ENCODE measurements around the gene HAL. TPM values are rescaled to one million over a fixed set of nuclear protein-coding genes. Genes with fewer than 3 reads are reported as not detected.

Gene HAL
- polyA plus RNA-seq, 1 donor = 3.6 TPM

DNA sequence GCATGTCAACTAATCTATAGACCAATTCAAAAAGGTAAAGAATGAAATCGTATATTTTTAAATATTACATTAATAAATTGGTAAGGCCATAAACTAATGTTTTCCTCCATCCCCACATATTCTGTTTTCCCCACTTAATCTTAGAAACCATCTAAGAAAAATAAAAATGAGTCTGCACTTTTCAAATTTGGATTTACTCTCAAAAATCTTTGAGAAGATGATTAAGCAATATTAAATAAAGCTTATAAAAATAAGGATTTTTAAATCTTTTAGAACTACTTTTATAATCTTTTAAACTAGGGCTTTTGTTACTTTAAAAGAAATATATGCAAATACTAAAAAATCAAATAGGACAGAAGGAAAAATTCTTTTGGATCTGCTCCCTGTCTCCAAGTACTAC lies 10.6 kb upstream of the HAL start:
- Histone ChIP-seq H3K4me3 (ENCODE audit: low read length) (no peak overlapping the region), H3K4me1 (ENCODE audit: control insufficient read depth, insufficient read depth, low read length) (no peaks in the 10 kb centered on the region), H3K36me3 (ENCODE audit: control insufficient read depth, insufficient read depth, low read length) (peaks cover 60% of the 10 kb centered on the region), H3K9me3 (ENCODE audit: control insufficient read depth, low read depth, low read length) (no peaks in the 10 kb centered on the region), H3K27ac (ENCODE audit: low read length) (no peak overlapping the region), H3K27me3 (ENCODE audit: control insufficient read depth, insufficient read depth, low read length) (no peaks in the 10 kb centered on the region)
- no peak for DNase-seq
- WGBS (ENCODE audit: insufficient coverage, low lambda C conversion rate) = no CpG with 5 or more reads among the region's 1 CpG

- WGBS (ENCODE audit: insufficient coverage, low lambda C conversion rate) = 93% methylated on average over 3 of the region's 5 CpGs
- Histone ChIP-seq H3K27ac (ENCODE audit: low read length) (no peak overlapping the region), H3K9me3 (ENCODE audit: control insufficient read depth, low read depth, low read length) (no peaks in the 10 kb centered on the region), H3K4me1 (ENCODE audit: control insufficient read depth, insufficient read depth, low read length) (peaks cover 14% of the 10 kb centered on the region), H3K36me3 (ENCODE audit: control insufficient read depth, insufficient read depth, low read length) (peaks cover 31% of the 10 kb centered on the region), H3K4me3 (ENCODE audit: low read length) (no peak overlapping the region), H3K27me3 (ENCODE audit: control insufficient read depth, insufficient read depth, low read length) (no peaks in the 10 kb centered on the region)
- no peak for DNase-seq
Measured at GRCh38 chr12:96000858-96001257, 4.7 kb upstream of the HAL start.

- H3K4me1 ChIP-seq (ENCODE audit: control insufficient read depth, insufficient read depth, low read length) = peaks cover 19% of the 10 kb centered on the region
- no peaks in the 10 kb centered on the region for H3K27me3 ChIP-seq (ENCODE audit: control insufficient read depth, insufficient read depth, low read length)
- DNase-seq = no peak
- no peak overlapping the region for H3K27ac ChIP-seq (ENCODE audit: low read length)
- H3K9me3 ChIP-seq (ENCODE audit: control insufficient read depth, low read depth, low read length) = no peaks in the 10 kb centered on the region
- H3K4me3 ChIP-seq (ENCODE audit: low read length) = no peak overlapping the region
- H3K36me3 ChIP-seq (ENCODE audit: control insufficient read depth, insufficient read depth, low read length) = peaks cover 18% of the 10 kb centered on the region
- WGBS (ENCODE audit: insufficient coverage, low lambda C conversion rate) = no CpG with 5 or more reads among the region's 5 CpGs
Measured at GRCh38 chr12:95999484-95999883, 3.3 kb upstream of the HAL start.

DNA sequence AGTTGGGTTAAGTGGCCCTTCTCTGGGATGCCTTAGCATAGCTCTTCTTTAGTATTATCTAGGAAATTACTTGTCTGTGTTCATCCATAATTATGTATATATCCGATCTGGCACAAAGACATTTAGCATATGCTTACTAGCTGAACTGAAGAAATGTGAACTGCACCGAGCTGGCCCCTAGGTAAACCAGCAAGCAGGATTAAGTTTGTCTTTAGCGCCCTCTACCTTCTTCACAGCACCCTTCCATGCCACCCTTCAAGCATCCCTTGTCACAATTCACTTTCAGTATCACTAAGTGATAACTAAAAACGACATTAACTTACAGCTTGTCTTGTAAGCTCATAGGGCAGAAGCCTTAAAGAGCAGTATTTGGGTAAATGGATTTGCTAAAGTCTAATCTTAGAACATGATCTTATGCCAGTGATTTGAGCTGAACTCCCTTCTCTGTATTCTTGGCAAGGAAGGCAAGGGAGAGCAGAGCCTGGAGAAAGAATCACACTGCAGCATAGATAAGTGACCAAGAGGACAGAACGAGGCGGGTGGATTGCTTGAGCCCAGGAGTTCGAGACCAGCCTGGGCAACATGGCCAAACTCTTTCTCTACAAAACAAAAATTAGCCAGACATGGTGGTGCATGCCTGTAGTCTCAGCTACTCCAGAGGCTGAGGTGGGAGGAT lies 2.6 kb upstream of the HAL start:
- WGBS (ENCODE audit: insufficient coverage, low lambda C conversion rate) = 0% methylated on average over 1 of the region's 7 CpGs
- DNase-seq = peak; percentile 64 to 73
- H3K27me3 ChIP-seq (ENCODE audit: control insufficient read depth, insufficient read depth, low read length) = no peaks in the 10 kb centered on the region
- H3K36me3 ChIP-seq (ENCODE audit: control insufficient read depth, insufficient read depth, low read length) = peaks cover 16% of the 10 kb centered on the region
- H3K4me3 ChIP-seq (ENCODE audit: low read length) = no peak overlapping the region
- no peaks in the 10 kb centered on the region for H3K9me3 ChIP-seq (ENCODE audit: control insufficient read depth, low read depth, low read length)
- H3K4me1 ChIP-seq (ENCODE audit: control insufficient read depth, insufficient read depth, low read length) = peaks cover 19% of the 10 kb centered on the region
- H3K27ac ChIP-seq (ENCODE audit: low read length) = no peak overlapping the region

GRCh38 chr12:95997911-95998510 lies 1.9 kb upstream of the HAL start:
- Histone ChIP-seq H3K9me3 (ENCODE audit: control insufficient read depth, low read depth, low read length) (no peaks in the 10 kb centered on the region), H3K27me3 (ENCODE audit: control insufficient read depth, insufficient read depth, low read length) (no peaks in the 10 kb centered on the region), H3K4me3 (ENCODE audit: low read length) (no peak overlapping the region), H3K4me1 (ENCODE audit: control insufficient read depth, insufficient read depth, low read length) (peaks cover 19% of the 10 kb centered on the region), H3K36me3 (ENCODE audit: control insufficient read depth, insufficient read depth, low read length) (peaks cover 16% of the 10 kb centered on the region), H3K27ac (ENCODE audit: low read length) (no peak overlapping the region)
- WGBS (ENCODE audit: insufficient coverage, low lambda C conversion rate) = 93% methylated on average over 3 of the region's 5 CpGs
- no peak for DNase-seq

DNA sequence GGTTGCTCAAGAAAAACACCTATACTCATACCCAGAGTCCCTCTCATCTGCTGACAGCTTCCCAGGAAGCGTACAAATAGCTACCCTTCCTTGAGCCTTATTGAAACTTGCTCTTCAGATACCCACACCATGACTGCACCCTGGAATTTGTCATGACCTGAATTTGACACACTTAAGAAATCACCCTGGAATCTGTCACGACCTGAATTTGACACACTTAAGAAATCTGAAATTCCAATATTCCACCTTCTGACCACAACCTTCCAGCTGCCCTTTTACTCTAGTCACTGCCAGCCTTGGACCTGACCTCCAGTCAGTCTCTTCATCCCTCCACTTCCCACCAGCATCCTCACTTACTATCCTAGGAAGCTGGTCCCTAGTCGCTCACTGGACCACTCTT lies 1.1 kb upstream of the HAL start:
- no peaks in the 10 kb centered on the region for H3K27me3 ChIP-seq (ENCODE audit: control insufficient read depth, insufficient read depth, low read length)
- H3K4me3 ChIP-seq (ENCODE audit: low read length) = no peak overlapping the region
- peaks cover 19% of the 10 kb centered on the region for H3K4me1 ChIP-seq (ENCODE audit: control insufficient read depth, insufficient read depth, low read length)
- WGBS (ENCODE audit: insufficient coverage, low lambda C conversion rate) = no CpG with 5 or more reads among the region's 3 CpGs
- no peak for DNase-seq
- peaks cover 12% of the 10 kb centered on the region for H3K36me3 ChIP-seq (ENCODE audit: control insufficient read depth, insufficient read depth, low read length)
- H3K9me3 ChIP-seq (ENCODE audit: control insufficient read depth, low read depth, low read length) = no peaks in the 10 kb centered on the region
- no peak overlapping the region for H3K27ac ChIP-seq (ENCODE audit: low read length)

DNA sequence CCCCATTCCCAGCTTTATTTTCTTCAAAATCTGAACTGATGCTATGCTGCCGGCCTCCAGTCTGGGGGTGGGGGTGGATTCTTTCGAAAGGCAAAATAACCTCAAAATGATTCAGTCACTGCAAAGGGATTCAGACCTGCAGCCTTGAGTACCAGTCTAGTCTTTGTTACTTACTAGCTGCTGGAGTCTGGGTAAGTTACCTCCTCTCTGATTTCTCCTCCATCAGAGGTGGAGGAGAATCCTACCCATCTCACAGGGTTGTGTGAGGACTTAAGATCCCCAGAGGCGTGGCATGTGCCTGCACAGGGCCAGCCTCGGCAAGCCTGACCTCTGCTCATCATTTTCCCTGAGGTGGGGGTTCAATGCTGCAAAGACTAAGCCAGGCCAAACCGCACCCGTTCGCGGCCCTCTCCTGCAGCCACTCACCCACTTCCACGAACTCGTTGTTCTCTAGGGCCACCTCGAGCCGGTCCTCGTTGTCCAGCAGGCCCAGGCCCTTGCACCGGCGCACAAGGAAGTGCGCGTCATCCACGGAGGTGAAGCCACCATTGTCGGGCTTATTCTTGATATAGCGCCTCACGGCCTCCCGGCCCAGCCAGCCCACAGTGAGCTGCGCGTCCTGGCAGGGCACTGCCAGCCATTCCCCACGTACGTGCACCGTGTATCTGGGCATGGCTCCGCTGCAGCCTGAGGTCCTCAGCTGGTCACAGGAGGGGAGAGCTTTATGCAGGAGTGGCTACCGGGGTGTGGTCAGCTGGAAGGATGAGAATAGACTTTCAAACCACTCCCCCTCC lies 709 bp downstream of the HAL start:
- no peak for DNase-seq
- peaks cover 19% of the 10 kb centered on the region for H3K4me1 ChIP-seq (ENCODE audit: control insufficient read depth, insufficient read depth, low read length)
- H3K27me3 ChIP-seq (ENCODE audit: control insufficient read depth, insufficient read depth, low read length) = no peaks in the 10 kb centered on the region
- H3K27ac ChIP-seq (ENCODE audit: low read length) = peak overlapping the region; percentile 68
- no peak overlapping the region for H3K4me3 ChIP-seq (ENCODE audit: low read length)
- WGBS (ENCODE audit: insufficient coverage, low lambda C conversion rate) = no CpG with 5 or more reads among the region's 29 CpGs
- H3K36me3 ChIP-seq (ENCODE audit: control insufficient read depth, insufficient read depth, low read length) = peaks cover 5% of the 10 kb centered on the region
- H3K9me3 ChIP-seq (ENCODE audit: control insufficient read depth, low read depth, low read length) = no peaks in the 10 kb centered on the region

- no peak for DNase-seq
- no peaks in the 10 kb centered on the region for H3K27me3 ChIP-seq (ENCODE audit: control insufficient read depth, insufficient read depth, low read length)
- H3K27ac ChIP-seq (ENCODE audit: low read length) = no peak overlapping the region
- H3K4me3 ChIP-seq (ENCODE audit: low read length) = no peak overlapping the region
- no CpG with 5 or more reads among the region's 5 CpGs for WGBS (ENCODE audit: insufficient coverage, low lambda C conversion rate)
- H3K9me3 ChIP-seq (ENCODE audit: control insufficient read depth, low read depth, low read length) = no peaks in the 10 kb centered on the region
- H3K36me3 ChIP-seq (ENCODE audit: control insufficient read depth, insufficient read depth, low read length) = peaks cover 2% of the 10 kb centered on the region
- H3K4me1 ChIP-seq (ENCODE audit: control insufficient read depth, insufficient read depth, low read length) = peaks cover 19% of the 10 kb centered on the region
Measured at GRCh38 chr12:95994476-95994875, 1.7 kb downstream of the HAL start.

- WGBS (ENCODE audit: insufficient coverage, low lambda C conversion rate) = no CpG with 5 or more reads among the region's 7 CpGs
- peaks cover 2% of the 10 kb centered on the region for H3K36me3 ChIP-seq (ENCODE audit: control insufficient read depth, insufficient read depth, low read length)
Measured at GRCh38 chr12:95993907-95994306, 2.2 kb downstream of the HAL start.

DNA sequence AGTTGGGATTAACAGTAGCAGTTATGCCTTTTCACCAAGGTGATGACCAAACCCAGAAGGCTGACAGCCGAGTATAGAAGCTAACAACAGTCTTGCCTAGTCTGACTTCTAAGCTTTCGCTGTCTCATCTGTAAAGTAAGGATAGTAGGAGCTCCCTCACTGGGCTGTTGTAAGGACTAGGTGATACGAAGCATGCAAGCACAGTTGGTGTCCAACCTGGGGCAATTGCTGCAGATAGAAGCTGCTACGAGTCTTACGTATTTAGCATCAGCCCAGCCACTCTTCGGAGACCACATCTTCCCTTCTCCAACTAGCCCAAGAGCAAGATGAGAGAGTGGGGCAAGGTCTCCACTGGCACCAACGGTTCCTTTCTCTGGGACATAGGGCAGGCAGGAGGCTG lies 6.0 kb downstream of the HAL start:
- DNase-seq = no peak
- Histone ChIP-seq H3K9me3 (ENCODE audit: control insufficient read depth, low read depth, low read length) (no peaks in the 10 kb centered on the region), H3K4me3 (ENCODE audit: low read length) (no peak overlapping the region), H3K36me3 (ENCODE audit: control insufficient read depth, insufficient read depth, low read length) (peaks cover 2% of the 10 kb centered on the region), H3K27ac (ENCODE audit: low read length) (no peak overlapping the region), H3K4me1 (ENCODE audit: control insufficient read depth, insufficient read depth, low read length) (no peaks in the 10 kb centered on the region), H3K27me3 (ENCODE audit: control insufficient read depth, insufficient read depth, low read length) (peaks cover 3% of the 10 kb centered on the region)
- WGBS (ENCODE audit: insufficient coverage, low lambda C conversion rate) = 100% methylated on average over 1 of the region's 7 CpGs

More at GRCh38 chr12:95993907-95994306, 2.2 kb downstream of the HAL start:
- Histone ChIP-seq H3K4me3 (ENCODE audit: low read length) (no peak overlapping the region), H3K27ac (ENCODE audit: low read length) (no peak overlapping the region), H3K27me3 (ENCODE audit: control insufficient read depth, insufficient read depth, low read length) (no peaks in the 10 kb centered on the region), H3K4me1 (ENCODE audit: control insufficient read depth, insufficient read depth, low read length) (peaks cover 19% of the 10 kb centered on the region), H3K9me3 (ENCODE audit: control insufficient read depth, low read depth, low read length) (no peaks in the 10 kb centered on the region)
- no peak for DNase-seq
